Nephron (organoid): Measurements from ENCODE around the gene CACNA1I.
A peak's percentile ranks its signal among the peaks of the same experiment; 100 is the strongest.

Source experiments
- H3K27ac Mint-ChIP-seq, 3 experiments: 2 replicates each; pipeline ENCODE4 v1.8.0; 2020; ENCODE audit warnings: mixed read lengths in 3 of 3, mild to moderate bottlenecking in 2 of 3, moderate library complexity in 1 of 3
- H3K27me3 Mint-ChIP-seq: 2 replicates; pipeline ENCODE4 v1.8.0; 2021; ENCODE audit warnings: low read depth, mild to moderate bottlenecking, moderate library complexity, mixed read lengths
- H3K36me3 Mint-ChIP-seq: 2 replicates; pipeline ENCODE4 v1.8.0; 2020; ENCODE audit warnings: low read depth, mixed read lengths
- H3K4me1 Mint-ChIP-seq: 2 replicates; pipeline ENCODE4 v1.8.0; 2020; ENCODE audit warnings: mixed read lengths
- H3K4me3 Mint-ChIP-seq, 3 experiments: 2 replicates each; pipeline ENCODE4 v1.8.0; 2020; ENCODE audit warnings: mild to moderate bottlenecking in 3 of 3, mixed read lengths in 3 of 3, moderate library complexity in 2 of 3
- H3K9me3 Mint-ChIP-seq: 2 replicates; pipeline ENCODE4 v1.8.0; 2020; ENCODE audit warnings: mixed read lengths
- TF ChIP-seq, protein P1 (sequence below), 3 experiments: fragments of 200-600 bp; sonication (generic); IDR thresholded peaks; one replicate each; pipeline ENCODE4 v1.5.0; 2021; ENCODE audit warnings: antibody characterized with exemption in 3 of 3; ENCODE audit not compliant: unreplicated experiment in 3 of 3

Gene CACNA1I

DNA sequence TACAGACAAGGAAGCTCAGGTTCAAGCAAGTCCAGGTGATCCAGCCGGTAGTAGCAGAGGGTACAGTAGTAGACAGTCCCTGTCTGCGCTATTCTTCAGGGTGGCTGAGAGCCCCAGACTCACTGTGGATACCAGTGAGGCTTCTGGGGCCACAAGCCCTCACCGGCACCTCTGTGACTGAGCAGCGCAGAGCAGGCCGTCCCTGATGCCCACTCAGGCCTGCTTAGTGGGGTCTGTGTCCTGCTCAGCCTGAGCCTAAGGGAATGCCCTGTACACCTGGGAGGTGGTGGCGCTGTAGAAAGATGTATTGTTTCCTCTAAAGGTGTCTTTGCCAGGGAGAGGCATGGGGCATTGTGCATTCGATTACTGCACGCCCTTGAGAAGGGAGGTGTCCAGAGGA is 143.8 kb downstream of the CACNA1I start:
- Mint-ChIP-seq H3K27me3 (peaks cover 62% of the 10 kb centered on the region), H3K9me3 (no peaks in the 10 kb centered on the region), H3K36me3 (no peaks in the 10 kb centered on the region), H3K27ac (no peak overlapping the region), H3K4me3 (no peak overlapping the region), H3K4me1 (peaks cover 32% of the 10 kb centered on the region)
- TF ChIP-seq, protein P1, sequence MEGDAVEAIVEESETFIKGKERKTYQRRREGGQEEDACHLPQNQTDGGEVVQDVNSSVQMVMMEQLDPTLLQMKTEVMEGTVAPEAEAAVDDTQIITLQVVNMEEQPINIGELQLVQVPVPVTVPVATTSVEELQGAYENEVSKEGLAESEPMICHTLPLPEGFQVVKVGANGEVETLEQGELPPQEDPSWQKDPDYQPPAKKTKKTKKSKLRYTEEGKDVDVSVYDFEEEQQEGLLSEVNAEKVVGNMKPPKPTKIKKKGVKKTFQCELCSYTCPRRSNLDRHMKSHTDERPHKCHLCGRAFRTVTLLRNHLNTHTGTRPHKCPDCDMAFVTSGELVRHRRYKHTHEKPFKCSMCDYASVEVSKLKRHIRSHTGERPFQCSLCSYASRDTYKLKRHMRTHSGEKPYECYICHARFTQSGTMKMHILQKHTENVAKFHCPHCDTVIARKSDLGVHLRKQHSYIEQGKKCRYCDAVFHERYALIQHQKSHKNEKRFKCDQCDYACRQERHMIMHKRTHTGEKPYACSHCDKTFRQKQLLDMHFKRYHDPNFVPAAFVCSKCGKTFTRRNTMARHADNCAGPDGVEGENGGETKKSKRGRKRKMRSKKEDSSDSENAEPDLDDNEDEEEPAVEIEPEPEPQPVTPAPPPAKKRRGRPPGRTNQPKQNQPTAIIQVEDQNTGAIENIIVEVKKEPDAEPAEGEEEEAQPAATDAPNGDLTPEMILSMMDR (IDR thresholded peaks at IDR 0.05; ENCODE audit: unreplicated experiment in 3 of 3) = no peak

GRCh38 chr22:39715778-39716495 is 145.4 kb downstream of the CACNA1I start:
- Mint-ChIP-seq H3K27ac (no peak overlapping the region), H3K27me3 (peaks cover 58% of the 10 kb centered on the region), H3K36me3 (no peaks in the 10 kb centered on the region), H3K9me3 (no peaks in the 10 kb centered on the region), H3K4me1 (peaks cover 26% of the 10 kb centered on the region), H3K4me3 (no peak overlapping the region)
- TF ChIP-seq, protein P1 (IDR thresholded peaks at IDR 0.05; ENCODE audit: unreplicated experiment in 3 of 3) = no peak

- Mint-ChIP-seq H3K9me3 (no peaks in the 10 kb centered on the region), H3K27ac (no peak overlapping the region), H3K4me3 (no peak overlapping the region), H3K4me1 (peaks cover 28% of the 10 kb centered on the region), H3K36me3 (no peaks in the 10 kb centered on the region), H3K27me3 (peaks cover 55% of the 10 kb centered on the region)
- TF ChIP-seq, protein P1 (IDR thresholded peaks at IDR 0.05; ENCODE audit: unreplicated experiment in 3 of 3) = no peak
Observed at GRCh38 chr22:39716534-39716933, 146.0 kb downstream of the CACNA1I start.

- no peak overlapping the region for H3K4me3 Mint-ChIP-seq
- H3K4me1 Mint-ChIP-seq = peaks cover 28% of the 10 kb centered on the region
- no peaks in the 10 kb centered on the region for H3K9me3 Mint-ChIP-seq
- H3K36me3 Mint-ChIP-seq = no peaks in the 10 kb centered on the region
- peak overlapping the region in 1 of 3 experiments; percentile 57 for H3K27ac Mint-ChIP-seq
- H3K27me3 Mint-ChIP-seq = peaks cover 50% of the 10 kb centered on the region
- TF ChIP-seq, protein P1 (IDR thresholded peaks at IDR 0.05; ENCODE audit: unreplicated experiment in 3 of 3) = no peak
Observed at GRCh38 chr22:39717099-39717498, 146.5 kb downstream of the CACNA1I start.

- Mint-ChIP-seq H3K9me3 (no peaks in the 10 kb centered on the region), H3K4me1 (peaks cover 22% of the 10 kb centered on the region), H3K36me3 (no peaks in the 10 kb centered on the region), H3K4me3 (no peak overlapping the region), H3K27ac (no peak overlapping the region), H3K27me3 (peaks cover 43% of the 10 kb centered on the region)
- TF ChIP-seq, protein P1 (IDR thresholded peaks at IDR 0.05; ENCODE audit: unreplicated experiment in 3 of 3) = no peak
Observed at GRCh38 chr22:39718206-39718605, 147.7 kb downstream of the CACNA1I start.

DNA sequence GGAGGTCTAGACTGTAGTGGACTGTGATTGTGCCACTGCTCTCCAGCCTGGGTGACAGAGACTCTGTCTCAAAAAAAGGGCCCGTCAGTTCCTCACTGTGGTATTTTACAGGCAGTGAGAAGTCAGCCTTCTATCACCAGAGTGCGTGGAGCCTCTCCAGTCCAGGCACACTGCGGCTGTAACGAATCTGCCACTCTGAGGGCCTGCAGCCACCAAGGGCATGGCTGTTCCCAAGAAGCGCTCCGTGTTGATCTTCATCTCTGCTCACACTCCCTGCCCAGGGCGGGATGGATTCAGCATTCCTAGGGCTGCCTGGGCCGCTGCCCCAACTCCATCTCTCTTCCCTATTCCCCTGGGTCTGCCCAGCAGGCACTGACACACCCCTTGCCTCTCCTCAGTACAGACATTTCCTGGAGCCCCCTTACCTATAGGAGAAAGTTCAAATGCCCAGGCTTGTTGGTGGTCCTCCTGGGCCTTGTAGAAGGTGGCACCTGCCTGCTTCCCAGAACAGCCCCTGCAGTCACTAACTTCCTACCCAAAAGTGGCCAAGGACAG is 148.4 kb downstream of the CACNA1I start:
- Mint-ChIP-seq H3K27ac (no peak overlapping the region), H3K9me3 (no peaks in the 10 kb centered on the region), H3K4me3 (no peak overlapping the region), H3K4me1 (peaks cover 20% of the 10 kb centered on the region), H3K36me3 (no peaks in the 10 kb centered on the region), H3K27me3 (peaks cover 42% of the 10 kb centered on the region)
- TF ChIP-seq, protein P1 (IDR thresholded peaks at IDR 0.05; ENCODE audit: unreplicated experiment in 3 of 3) = no peak
